GM23248 (cell line): ENCODE data around the gene USP6NL.

ENCODE experiments used
- EZH2 ChIP-seq: fragments of 200-600 bp; sonication (generic); IDR thresholded peaks from 2 replicates; pipeline ENCODE4 v1.6.1; 2018; ENCODE audit warnings: antibody characterized with exemption, mild to moderate bottlenecking; ENCODE audit not compliant: insufficient read depth, poor library complexity, severe bottlenecking
- EZH2phosphoT487 ChIP-seq: fragments of 200-600 bp; sonication (generic); IDR thresholded peaks from 2 replicates; pipeline ENCODE4 v1.6.1; 2018; ENCODE audit warnings: antibody characterized with exemption, moderate library complexity, mild to moderate bottlenecking, low read depth; ENCODE audit not compliant: insufficient read depth

DNA sequence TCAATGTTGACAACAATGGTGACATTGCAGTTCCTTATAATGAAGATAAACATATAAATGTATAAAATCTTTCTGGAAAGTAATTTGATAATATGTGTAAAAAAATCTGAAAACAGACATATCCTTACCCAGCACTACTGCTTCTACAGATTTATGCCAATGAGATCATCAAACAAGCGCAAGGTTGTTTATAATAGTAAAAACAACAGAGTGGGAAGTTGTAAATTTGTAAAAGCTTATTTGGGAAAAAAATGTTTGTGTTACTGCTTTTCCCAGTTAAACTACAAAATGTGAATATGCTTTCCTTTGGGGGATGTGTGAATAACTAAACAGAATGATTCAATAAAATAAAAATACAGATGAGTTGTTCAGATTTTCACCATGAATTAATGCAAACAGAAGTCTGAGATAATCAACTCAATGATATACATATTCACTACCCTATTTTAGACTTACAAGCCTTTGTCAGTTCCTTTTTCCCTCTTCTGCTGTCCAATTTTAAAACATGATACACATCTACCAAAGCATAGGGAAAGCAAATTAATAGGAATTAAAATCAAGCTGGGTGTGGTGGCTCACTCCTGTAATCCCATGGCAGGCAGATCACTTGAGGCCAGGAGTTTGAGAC is 82.1 kb downstream of the USP6NL start:
- TF ChIP-seq EZH2 (no peak), EZH2phosphoT487 (no peak)
